ENCODE measurements around the gene WDR37.

DNA sequence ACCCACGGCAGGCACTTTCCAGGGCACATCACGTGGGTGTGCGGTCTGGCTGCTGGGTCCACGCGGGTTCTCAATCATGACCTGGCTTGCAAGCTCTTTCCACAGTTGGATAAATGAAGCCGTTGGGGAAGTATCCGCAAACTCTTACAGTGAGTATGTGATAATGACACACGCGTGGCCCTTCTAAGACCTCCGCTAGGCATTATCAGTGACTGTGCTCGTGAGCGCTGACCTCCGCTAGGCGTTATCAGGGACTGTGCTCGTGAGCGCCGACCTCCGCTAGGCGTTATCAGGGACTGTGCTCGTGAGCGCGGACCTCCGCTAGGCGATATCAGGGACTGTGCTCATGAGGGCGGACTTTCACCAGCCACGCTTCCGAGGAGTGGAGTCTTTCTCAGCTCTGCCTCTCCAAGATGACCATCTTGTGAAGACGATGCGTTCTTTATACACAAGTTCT lies 107.0 kb downstream of the WDR37 start:
- TF ChIP-seq, protein P1, sequence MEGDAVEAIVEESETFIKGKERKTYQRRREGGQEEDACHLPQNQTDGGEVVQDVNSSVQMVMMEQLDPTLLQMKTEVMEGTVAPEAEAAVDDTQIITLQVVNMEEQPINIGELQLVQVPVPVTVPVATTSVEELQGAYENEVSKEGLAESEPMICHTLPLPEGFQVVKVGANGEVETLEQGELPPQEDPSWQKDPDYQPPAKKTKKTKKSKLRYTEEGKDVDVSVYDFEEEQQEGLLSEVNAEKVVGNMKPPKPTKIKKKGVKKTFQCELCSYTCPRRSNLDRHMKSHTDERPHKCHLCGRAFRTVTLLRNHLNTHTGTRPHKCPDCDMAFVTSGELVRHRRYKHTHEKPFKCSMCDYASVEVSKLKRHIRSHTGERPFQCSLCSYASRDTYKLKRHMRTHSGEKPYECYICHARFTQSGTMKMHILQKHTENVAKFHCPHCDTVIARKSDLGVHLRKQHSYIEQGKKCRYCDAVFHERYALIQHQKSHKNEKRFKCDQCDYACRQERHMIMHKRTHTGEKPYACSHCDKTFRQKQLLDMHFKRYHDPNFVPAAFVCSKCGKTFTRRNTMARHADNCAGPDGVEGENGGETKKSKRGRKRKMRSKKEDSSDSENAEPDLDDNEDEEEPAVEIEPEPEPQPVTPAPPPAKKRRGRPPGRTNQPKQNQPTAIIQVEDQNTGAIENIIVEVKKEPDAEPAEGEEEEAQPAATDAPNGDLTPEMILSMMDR (IDR thresholded peaks at IDR 0.05): no peak
- TF ChIP-seq SMAD4 (CRISPR knock-in tag; IDR thresholded peaks at IDR 0.05) (no peak), TEAD1 (CRISPR knock-in tag; IDR thresholded peaks at IDR 0.05) (no peak), JUN (CRISPR knock-in tag; IDR thresholded peaks at IDR 0.05) (no peak), PRRX2 (CRISPR knock-in tag; IDR thresholded peaks at IDR 0.05) (no peak)
- TF ChIP-seq, protein P2, sequence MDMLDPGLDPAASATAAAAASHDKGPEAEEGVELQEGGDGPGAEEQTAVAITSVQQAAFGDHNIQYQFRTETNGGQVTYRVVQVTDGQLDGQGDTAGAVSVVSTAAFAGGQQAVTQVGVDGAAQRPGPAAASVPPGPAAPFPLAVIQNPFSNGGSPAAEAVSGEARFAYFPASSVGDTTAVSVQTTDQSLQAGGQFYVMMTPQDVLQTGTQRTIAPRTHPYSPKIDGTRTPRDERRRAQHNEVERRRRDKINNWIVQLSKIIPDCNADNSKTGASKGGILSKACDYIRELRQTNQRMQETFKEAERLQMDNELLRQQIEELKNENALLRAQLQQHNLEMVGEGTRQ (CRISPR knock-in tag; IDR thresholded peaks at IDR 0.05): no peak
- TF ChIP-seq, protein P3, sequence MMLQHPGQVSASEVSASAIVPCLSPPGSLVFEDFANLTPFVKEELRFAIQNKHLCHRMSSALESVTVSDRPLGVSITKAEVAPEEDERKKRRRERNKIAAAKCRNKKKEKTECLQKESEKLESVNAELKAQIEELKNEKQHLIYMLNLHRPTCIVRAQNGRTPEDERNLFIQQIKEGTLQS (CRISPR knock-in tag; conservative IDR thresholded peaks at IDR 0.05): no peak
- TF ChIP-seq, protein P4, sequence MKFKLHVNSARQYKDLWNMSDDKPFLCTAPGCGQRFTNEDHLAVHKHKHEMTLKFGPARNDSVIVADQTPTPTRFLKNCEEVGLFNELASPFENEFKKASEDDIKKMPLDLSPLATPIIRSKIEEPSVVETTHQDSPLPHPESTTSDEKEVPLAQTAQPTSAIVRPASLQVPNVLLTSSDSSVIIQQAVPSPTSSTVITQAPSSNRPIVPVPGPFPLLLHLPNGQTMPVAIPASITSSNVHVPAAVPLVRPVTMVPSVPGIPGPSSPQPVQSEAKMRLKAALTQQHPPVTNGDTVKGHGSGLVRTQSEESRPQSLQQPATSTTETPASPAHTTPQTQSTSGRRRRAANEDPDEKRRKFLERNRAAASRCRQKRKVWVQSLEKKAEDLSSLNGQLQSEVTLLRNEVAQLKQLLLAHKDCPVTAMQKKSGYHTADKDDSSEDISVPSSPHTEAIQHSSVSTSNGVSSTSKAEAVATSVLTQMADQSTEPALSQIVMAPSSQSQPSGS (CRISPR knock-in tag; IDR thresholded peaks at IDR 0.05; ENCODE audit: borderline replicate concordance, low read depth): no peak
- TF ChIP-seq, protein P5, sequence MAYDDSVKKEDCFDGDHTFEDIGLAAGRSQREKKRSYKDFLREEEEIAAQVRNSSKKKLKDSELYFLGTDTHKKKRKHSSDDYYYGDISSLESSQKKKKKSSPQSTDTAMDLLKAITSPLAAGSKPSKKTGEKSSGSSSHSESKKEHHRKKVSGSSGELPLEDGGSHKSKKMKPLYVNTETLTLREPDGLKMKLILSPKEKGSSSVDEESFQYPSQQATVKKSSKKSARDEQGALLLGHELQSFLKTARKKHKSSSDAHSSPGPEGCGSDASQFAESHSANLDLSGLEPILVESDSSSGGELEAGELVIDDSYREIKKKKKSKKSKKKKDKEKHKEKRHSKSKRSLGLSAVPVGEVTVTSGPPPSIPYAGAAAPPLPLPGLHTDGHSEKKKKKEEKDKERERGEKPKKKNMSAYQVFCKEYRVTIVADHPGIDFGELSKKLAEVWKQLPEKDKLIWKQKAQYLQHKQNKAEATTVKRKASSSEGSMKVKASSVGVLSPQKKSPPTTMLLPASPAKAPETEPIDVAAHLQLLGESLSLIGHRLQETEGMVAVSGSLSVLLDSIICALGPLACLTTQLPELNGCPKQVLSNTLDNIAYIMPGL (CRISPR knock-in tag; IDR thresholded peaks at IDR 0.05): no peak
- TF ChIP-seq, protein P6, sequence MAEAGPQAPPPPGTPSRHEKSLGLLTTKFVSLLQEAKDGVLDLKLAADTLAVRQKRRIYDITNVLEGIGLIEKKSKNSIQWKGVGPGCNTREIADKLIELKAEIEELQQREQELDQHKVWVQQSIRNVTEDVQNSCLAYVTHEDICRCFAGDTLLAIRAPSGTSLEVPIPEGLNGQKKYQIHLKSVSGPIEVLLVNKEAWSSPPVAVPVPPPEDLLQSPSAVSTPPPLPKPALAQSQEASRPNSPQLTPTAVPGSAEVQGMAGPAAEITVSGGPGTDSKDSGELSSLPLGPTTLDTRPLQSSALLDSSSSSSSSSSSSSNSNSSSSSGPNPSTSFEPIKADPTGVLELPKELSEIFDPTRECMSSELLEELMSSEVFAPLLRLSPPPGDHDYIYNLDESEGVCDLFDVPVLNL (CRISPR knock-in tag; IDR thresholded peaks at IDR 0.05; ENCODE audit: borderline replicate concordance, low read depth): no peak
- TF ChIP-seq, protein P7, sequence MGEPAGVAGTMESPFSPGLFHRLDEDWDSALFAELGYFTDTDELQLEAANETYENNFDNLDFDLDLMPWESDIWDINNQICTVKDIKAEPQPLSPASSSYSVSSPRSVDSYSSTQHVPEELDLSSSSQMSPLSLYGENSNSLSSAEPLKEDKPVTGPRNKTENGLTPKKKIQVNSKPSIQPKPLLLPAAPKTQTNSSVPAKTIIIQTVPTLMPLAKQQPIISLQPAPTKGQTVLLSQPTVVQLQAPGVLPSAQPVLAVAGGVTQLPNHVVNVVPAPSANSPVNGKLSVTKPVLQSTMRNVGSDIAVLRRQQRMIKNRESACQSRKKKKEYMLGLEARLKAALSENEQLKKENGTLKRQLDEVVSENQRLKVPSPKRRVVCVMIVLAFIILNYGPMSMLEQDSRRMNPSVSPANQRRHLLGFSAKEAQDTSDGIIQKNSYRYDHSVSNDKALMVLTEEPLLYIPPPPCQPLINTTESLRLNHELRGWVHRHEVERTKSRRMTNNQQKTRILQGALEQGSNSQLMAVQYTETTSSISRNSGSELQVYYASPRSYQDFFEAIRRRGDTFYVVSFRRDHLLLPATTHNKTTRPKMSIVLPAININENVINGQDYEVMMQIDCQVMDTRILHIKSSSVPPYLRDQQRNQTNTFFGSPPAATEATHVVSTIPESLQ (CRISPR knock-in tag; IDR thresholded peaks at IDR 0.05): no peak

Data from WTC11 (cell line).